GM21576 (cell line): Measurements from ENCODE around the gene CTNNBL1.
"Not testable (repeated sequence)": the region's sequence is repeated elsewhere in the genome, so short reads cannot be mapped to it uniquely, and the experiment has no call there.

Experiments used
- ATAC-seq: cut with Tn5 transposase; IDR thresholded peaks from one replicate; pipeline ENCODE4 v1.9.1; 2021; ENCODE audit warnings: mild to moderate bottlenecking, moderate library complexity; ENCODE audit not compliant: unreplicated experiment

CTNNBL1 gene

GRCh38 chr20:37677969-37678861 is 15.6 kb upstream of the CTNNBL1 start:
- no peak for ATAC-seq

- ATAC-seq = not testable (repeated sequence)
Measured at GRCh38 chr20:37679751-37680150, 14.1 kb upstream of the CTNNBL1 start.

GRCh38 chr20:37680420-37680819 is 13.4 kb upstream of the CTNNBL1 start:
- ATAC-seq = no peak

GRCh38 chr20:37681384-37682112 is 12.3 kb upstream of the CTNNBL1 start:
- ATAC-seq = no peak

GRCh38 chr20:37683146-37683545 is 10.7 kb upstream of the CTNNBL1 start:
- not testable (repeated sequence) for ATAC-seq

GRCh38 chr20:37686762-37687477 is 6.9 kb upstream of the CTNNBL1 start:
- ATAC-seq = no peak

GRCh38 chr20:37687478-37687805 is 6.4 kb upstream of the CTNNBL1 start:
- ATAC-seq = no peak

- ATAC-seq = no peak
Measured at GRCh38 chr20:37688093-37688492, 5.7 kb upstream of the CTNNBL1 start.

GRCh38 chr20:37690626-37691369 is 3.0 kb upstream of the CTNNBL1 start:
- ATAC-seq = no peak

- ATAC-seq = no peak
Measured at GRCh38 chr20:37692459-37693166, 1.2 kb upstream of the CTNNBL1 start.

GRCh38 chr20:37693242-37693634 is 592 bp upstream of the CTNNBL1 start:
- ATAC-seq = no peak

GRCh38 chr20:37695684-37696342 is 2.0 kb downstream of the CTNNBL1 start:
- no peak for ATAC-seq

- ATAC-seq = peak; percentile 44
Measured at GRCh38 chr20:37697314-37697713, 3.5 kb downstream of the CTNNBL1 start.

- ATAC-seq = no peak
Measured at GRCh38 chr20:37699202-37699601, 5.4 kb downstream of the CTNNBL1 start.

- no peak for ATAC-seq
Measured at GRCh38 chr20:37700301-37700700, 6.5 kb downstream of the CTNNBL1 start.

- not testable (repeated sequence) for ATAC-seq
Measured at GRCh38 chr20:37701676-37702075, 7.8 kb downstream of the CTNNBL1 start.

GRCh38 chr20:37702403-37703034 is 8.7 kb downstream of the CTNNBL1 start:
- ATAC-seq = no peak

- ATAC-seq = no peak
Measured at GRCh38 chr20:37703035-37703845, 9.4 kb downstream of the CTNNBL1 start.
